PC-3 (cell line): ENCODE results near the gene RAB30. TPM values are rescaled to one million over a fixed set of nuclear protein-coding genes. Genes with fewer than 3 reads are reported as not detected.

Source experiments
- ATAC-seq: fragments of 200-7000 bp; cut with Tn5 transposase; 2 replicates; pipeline ENCODE4 v1.9.1; 2020; ENCODE audit warnings: mild to moderate bottlenecking, moderate library complexity
- BruUV-seq: library from RNA; stranded (reverse); fragments of 400-500 nt; replicated peaks from 2 replicates; lab custom pipeline; 2021; lab: Mats Ljungman, UMichigan
- CTCF ChIA-PET: fragments of 300-600 bp; sonication (Branson Sonifier 250); formaldehyde crosslinking; loops from one replicate; lab custom pipeline; 2022; ENCODE audit warnings: antibody characterized with exemption; lab: Charles Lee
- POLR2A ChIA-PET: fragments of 300-600 bp; sonication (Branson Sonifier 250); formaldehyde crosslinking; loops from one replicate; lab custom pipeline; 2022; ENCODE audit warnings: antibody characterized with exemption; ENCODE audit not compliant: unreplicated experiment; lab: Charles Lee
- DNase-seq: peaks from one replicate; pipeline ENCODE4 v3.0.0-alpha.2; 2015
- H2AFZ ChIP-seq: fragments of 300-600 bp; sonication (generic); 2 replicates; pipeline ENCODE4 v1.6.0; 2016; ENCODE audit warnings: antibody characterized with exemption, low read length
- H3F3A ChIP-seq: fragments of 300-600 bp; sonication (generic); one replicate; pipeline ENCODE4 v1.6.0; 2017; ENCODE audit warnings: antibody characterized with exemption, low read length, control low read depth, mild to moderate bottlenecking; ENCODE audit not compliant: unreplicated experiment
- H3K27ac ChIP-seq: fragments of 300-600 bp; sonication (generic); 2 replicates; pipeline ENCODE4 v1.5.1; 2016; ENCODE audit warnings: mild to moderate bottlenecking, low read length
- H3K27me3 ChIP-seq: fragments of 300-600 bp; sonication (generic); 2 replicates; pipeline ENCODE4 v1.6.1; 2016; ENCODE audit warnings: low read length, mixed read lengths
- H3K36me3 ChIP-seq: fragments of 300-600 bp; sonication (generic); 2 replicates; pipeline ENCODE4 v1.6.1; 2016; ENCODE audit warnings: low read depth, mixed run types, low read length, mixed read lengths
- H3K4me1 ChIP-seq: fragments of 300-600 bp; sonication (generic); 2 replicates; pipeline ENCODE4 v1.5.1; 2016; ENCODE audit warnings: low read length; ENCODE audit not compliant: insufficient read depth
- H3K4me2 ChIP-seq: fragments of 300-600 bp; sonication (generic); 2 replicates; pipeline ENCODE4 v1.6.0; 2016; ENCODE audit warnings: low read length
- H3K4me3 ChIP-seq: fragments of 300-600 bp; sonication (generic); 2 replicates; pipeline ENCODE4 v1.5.1; 2016; ENCODE audit warnings: mild to moderate bottlenecking, low read length, mixed read lengths
- H3K79me2 ChIP-seq: fragments of 300-600 bp; sonication (generic); 2 replicates; pipeline ENCODE4 v1.6.1; 2017; ENCODE audit warnings: low read length, mixed read lengths
- H3K9ac ChIP-seq: fragments of 300-600 bp; sonication (generic); 2 replicates; pipeline ENCODE4 v1.6.0; 2016; ENCODE audit warnings: mild to moderate bottlenecking, low read length
- H3K9me2 ChIP-seq: fragments of 300-600 bp; sonication (generic); replicated peaks from 2 replicates; pipeline ENCODE4 v1.6.1; 2016; ENCODE audit warnings: mixed run types, low read length, mixed read lengths
- H3K9me3 ChIP-seq: fragments of 300-600 bp; sonication (generic); 2 replicates; pipeline ENCODE4 v1.6.1; 2016; ENCODE audit warnings: low read length, mixed read lengths
- H4K20me1 ChIP-seq: fragments of 300-600 bp; sonication (generic); 2 replicates; pipeline ENCODE4 v1.6.1; 2016; ENCODE audit warnings: low read length, mixed read lengths
- CTCF ChIP-seq: fragments of 300-600 bp; sonication (generic); conservative IDR thresholded peaks from 2 replicates; pipeline ENCODE4 v1.5.1; 2017; ENCODE audit warnings: antibody characterized with exemption, low read depth, mild to moderate bottlenecking, low read length
- EZH2 ChIP-seq: fragments of 300-600 bp; sonication (generic); IDR thresholded peaks from one replicate; pipeline ENCODE4 v1.6.1; 2017; ENCODE audit warnings: antibody characterized with exemption, mild to moderate bottlenecking, low read length; ENCODE audit not compliant: unreplicated experiment
- EZH2phosphoT487 ChIP-seq: fragments of 300-600 bp; sonication (generic); IDR thresholded peaks from 2 replicates; pipeline ENCODE4 v1.6.1; 2018; ENCODE audit warnings: mild to moderate bottlenecking, antibody characterized with exemption, low read length, borderline replicate concordance
- intact Hi-C: fragments of 100-400 bp; cut with micrococcal nuclease; formaldehyde crosslinking; loops from 2 replicates; pipeline ENCODE4 v1.9.0; 2023
- total RNA-seq: library from RNA; depleted of rRNA; stranded (reverse); fragments of >200 nt; gene quantifications from 2 replicates; pipeline ENCODE4 v1.2.3, GENCODE V29; 2014

RAB30 gene
- total RNA-seq, 1 experiment from 2014 or later = 6.6 TPM

GRCh38 chr11:83073884-83074283, 2.2 kb upstream of the RAB30 start:
- POLR2A ChIA-PET = interaction anchor here (0.6 kb wide), 1 partner anchor 11 kb away, joined by 8 read pairs; no protein-coding TSS in a partner anchor
- Histone ChIP-seq H3F3A (no peaks in the 10 kb centered on the region), H3K27me3 (no peaks in the 10 kb centered on the region), H3K79me2 (peaks cover 53% of the 10 kb centered on the region), H2AFZ (no peak overlapping the region), H3K9me2 (no peaks in the 10 kb centered on the region), H3K9me3 (no peaks in the 10 kb centered on the region), H3K9ac (no peak overlapping the region), H3K4me2 (peak overlapping the region; percentile 92), H3K36me3 (peaks cover 13% of the 10 kb centered on the region), H3K4me3 (peak overlapping the region; percentile 86), H3K27ac (no peak overlapping the region), H4K20me1 (no peaks in the 10 kb centered on the region), H3K4me1 (peaks cover 33% of the 10 kb centered on the region)
- no peak for TF ChIP-seq EZH2phosphoT487
- no peak for TF ChIP-seq EZH2
- TF ChIP-seq CTCF = no peak
- ATAC-seq = no peak
- DNase-seq = peak; percentile 25
- intact Hi-C loops = loop anchor here (5.0 kb wide), 3 partner anchors 97 to 147 kb away; no protein-coding TSS in a partner anchor
- CTCF ChIA-PET = no interaction called here
- BruUV-seq = no TSS peak

GRCh38 chr11:83073258-83073657, 1.6 kb upstream of the RAB30 start:
- no peaks in the 10 kb centered on the region for H4K20me1 ChIP-seq
- peak overlapping the region; percentile 93 for H3K9ac ChIP-seq
- no peaks in the 10 kb centered on the region for H3K27me3 ChIP-seq
- H3F3A ChIP-seq = no peaks in the 10 kb centered on the region
- H3K4me1 ChIP-seq = peaks cover 38% of the 10 kb centered on the region
- no peaks in the 10 kb centered on the region for H3K9me3 ChIP-seq
- DNase-seq (no peak), ATAC-seq (no peak)
- no TSS peak for BruUV-seq
- TF ChIP-seq CTCF (no peak), EZH2 (no peak), EZH2phosphoT487 (no peak)
- H3K79me2 ChIP-seq = peaks cover 59% of the 10 kb centered on the region
- no peaks in the 10 kb centered on the region for H3K9me2 ChIP-seq
- no peak overlapping the region for H2AFZ ChIP-seq
- ChIA-PET POLR2A (interaction anchor here (0.6 kb wide), 1 partner anchor 12 kb away, joined by 8 read pairs; no protein-coding TSS in a partner anchor), CTCF (no interaction called here)
- peak overlapping the region; percentile 92 for H3K4me2 ChIP-seq
- peaks cover 10% of the 10 kb centered on the region for H3K36me3 ChIP-seq
- intact Hi-C loops = loop anchor here (5.0 kb wide), 3 partner anchors 96 to 146 kb away; no protein-coding TSS in a partner anchor
- H3K27ac ChIP-seq = no peak overlapping the region
- H3K4me3 ChIP-seq = peak overlapping the region; percentile 86
